ENCODE data around the gene OTOGL.
"Not testable (repeated sequence)": the region's sequence is repeated elsewhere in the genome, so short reads cannot be mapped to it uniquely, and the experiment has no call there.

DNA sequence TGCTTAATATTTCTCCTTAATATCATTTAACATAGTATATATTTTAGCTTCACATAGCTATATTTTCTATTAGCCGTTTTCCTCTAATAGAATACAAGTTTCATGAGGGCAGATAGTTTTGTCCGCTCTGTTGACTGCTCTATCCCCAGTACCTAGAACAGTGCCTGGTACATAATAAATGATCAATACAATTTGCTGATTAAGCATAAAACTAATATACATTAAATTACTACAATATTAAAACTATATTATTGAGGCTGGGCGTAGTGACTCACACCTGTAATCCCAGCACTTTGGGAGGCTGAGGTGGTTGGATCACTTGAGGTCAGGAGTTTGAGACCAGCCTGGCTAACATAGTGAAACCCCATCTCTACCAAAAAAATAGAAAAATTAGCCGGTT, 128.6 kb downstream of the OTOGL start:
- not testable (repeated sequence) for TF ChIP-seq CTCF (IDR thresholded peaks at IDR 0.05); ZFX (IDR thresholded peaks at IDR 0.05; ENCODE audit: borderline replicate concordance)
